Putamen (tissue), 1 donor: ENCODE results near the gene NFATC3.

Experiments used
- DNase-seq: peaks from one replicate; pipeline ENCODE4 v3.0.0-alpha.2; 2016; ENCODE audit warnings: low spot score

Gene NFATC3

GRCh38 chr16:68231384-68232136 lies 146.4 kb downstream of the NFATC3 start:
- no peak for DNase-seq

GRCh38 chr16:68232335-68232734 lies 147.2 kb downstream of the NFATC3 start:
- no peak for DNase-seq

DNA sequence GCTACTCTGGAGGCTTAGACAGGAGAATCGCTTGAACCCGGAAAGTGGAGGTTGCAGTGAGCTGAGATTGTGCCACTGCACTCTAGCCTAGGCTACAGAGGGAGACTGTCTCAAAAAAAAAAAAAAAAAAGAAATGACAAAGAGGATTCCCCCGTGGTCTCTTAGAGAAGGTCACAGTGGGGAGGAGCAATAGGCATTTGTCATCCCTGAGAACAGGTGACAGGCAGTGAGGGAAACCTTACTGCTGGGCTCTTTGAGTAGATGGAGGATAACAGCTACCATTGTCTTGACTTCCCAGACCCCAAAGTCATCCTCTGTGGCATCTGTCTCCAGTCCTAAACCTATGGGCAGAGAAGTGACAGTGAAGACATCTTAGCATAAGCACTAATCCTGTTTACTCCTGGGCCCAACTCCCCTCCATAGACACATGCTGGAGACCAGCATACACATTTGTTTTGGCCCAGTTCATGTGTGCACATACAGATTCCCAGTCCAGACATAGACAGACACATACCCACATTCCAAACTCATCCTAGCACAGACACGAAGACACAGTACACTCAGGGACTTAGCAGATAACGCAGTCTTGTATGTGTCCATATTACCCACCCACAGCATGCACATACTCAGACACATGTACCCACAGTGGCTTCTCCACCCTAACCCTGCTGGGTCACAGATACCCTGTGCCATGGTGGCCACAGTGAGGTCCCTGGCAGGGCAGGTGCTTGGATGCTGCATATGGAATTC lies 148.1 kb downstream of the NFATC3 start:
- DNase-seq = no peak

DNA sequence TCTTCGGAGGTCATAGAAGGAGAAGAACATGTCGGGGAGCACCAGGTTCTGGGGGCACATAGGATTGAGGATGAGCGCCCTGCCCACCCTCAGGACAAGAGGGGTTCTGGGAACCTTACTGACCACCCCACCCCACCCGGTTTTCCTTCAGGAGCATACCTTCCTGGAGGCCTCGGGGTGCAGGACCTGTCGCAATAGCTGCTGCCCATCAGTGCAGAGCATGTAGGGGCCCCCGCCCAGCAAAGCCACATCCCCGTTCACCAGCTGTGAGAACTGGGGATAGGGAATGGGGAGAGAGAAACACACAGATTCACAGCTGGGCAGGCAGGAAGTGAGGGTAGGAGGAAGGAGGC lies 148.6 kb downstream of the NFATC3 start:
- DNase-seq = no peak

DNA sequence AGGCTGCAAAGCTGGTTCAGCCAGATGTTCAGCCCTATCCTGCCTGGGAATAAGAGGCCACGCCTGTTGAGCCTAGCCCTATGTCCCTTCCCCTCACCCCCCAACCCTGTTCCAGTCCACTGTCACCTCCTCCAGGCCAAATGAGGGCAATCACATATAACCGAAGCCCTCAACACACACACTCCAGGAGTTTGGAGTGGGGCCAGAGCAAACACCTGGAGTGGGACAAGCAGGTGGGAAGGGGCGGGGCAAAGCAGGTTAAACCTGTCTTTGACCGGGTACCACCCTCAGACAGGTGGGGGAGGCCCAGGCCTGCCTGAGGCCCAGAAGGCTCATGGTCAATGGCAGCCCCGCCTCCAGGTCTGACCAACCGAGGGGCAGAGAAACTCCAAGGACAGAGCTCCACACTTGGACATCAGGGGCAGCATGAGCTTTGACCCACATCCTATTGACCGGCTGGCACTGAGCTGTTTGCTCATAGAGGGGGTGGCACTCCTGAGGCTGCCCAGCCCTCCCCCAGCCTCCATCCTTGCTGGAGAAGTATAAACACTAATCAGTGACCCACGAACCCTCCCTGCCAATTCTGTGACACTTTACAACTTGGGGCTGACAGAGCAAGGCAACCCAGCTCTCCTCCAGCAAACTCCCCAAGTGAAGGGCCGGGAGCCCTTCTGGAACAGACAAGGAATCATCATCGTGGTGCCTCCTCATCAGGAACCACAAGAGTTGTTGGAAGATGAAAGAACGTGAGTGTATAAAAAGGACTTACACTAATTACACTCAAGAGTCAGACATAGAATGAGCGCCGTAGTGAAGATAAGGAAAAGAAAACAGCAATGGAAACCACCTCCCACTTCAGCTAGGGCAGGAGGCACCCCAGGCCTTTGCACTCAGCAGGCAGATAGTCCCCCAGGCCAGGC lies 149.3 kb downstream of the NFATC3 start:
- no peak for DNase-seq

DNA sequence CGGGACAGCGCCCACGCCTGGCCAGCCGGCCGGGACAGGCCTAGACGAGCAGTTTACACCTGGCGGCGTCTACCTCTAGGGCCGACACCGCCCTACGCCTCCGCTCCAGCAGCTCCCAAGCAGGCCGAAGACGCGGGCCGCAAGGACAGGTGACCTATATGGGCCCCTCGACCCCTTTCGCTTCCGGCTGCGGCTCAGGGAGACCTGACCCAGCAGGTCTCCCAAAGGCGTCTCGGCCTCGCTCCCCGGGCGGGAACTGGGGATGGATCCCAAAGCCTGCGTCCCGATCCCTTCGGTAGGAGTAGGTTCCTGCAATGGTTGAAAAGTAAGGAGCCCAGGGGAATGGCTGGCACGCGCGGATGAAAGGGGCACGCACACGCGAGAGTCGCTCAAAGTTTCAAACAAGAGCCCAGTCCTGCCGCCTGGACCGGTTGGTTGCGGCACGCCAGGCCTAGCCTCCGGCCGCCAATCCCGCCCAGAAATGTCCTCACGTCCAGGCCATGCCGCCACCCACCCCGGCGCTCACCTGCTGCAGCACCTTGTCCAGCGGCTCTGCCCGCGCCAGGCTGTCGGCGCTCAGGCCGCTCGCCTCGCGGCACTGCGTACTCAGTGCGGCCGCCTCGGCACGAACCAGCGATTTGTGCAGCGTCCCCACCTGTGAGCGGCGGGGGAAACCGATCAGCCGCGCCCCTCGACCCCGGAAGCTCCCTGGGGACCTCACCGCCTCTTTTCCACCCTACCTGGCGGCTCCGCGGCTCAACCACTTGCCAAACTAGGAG lies 150.1 kb downstream of the NFATC3 start:
- no peak for DNase-seq

DNA sequence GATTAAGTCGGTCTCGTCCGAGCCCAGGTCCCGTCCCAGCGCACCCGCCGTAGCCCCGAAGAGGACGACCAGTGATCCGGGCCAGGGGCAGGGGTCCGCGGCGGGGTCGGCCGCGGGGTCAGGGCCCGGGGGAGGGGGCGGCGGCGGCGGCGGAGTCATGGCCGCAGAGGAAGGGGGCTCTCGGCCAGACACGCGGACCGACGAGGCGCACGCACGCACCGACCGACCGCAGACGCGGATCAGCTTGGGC lies 150.6 kb downstream of the NFATC3 start, which contains the start of gene ESRP2:
ESRP2 (minus strand) TSS at position 241 of the 250 bp plus-strand sequence; CDS start at position 159, 82 bp downstream.
- no peak for DNase-seq

DNA sequence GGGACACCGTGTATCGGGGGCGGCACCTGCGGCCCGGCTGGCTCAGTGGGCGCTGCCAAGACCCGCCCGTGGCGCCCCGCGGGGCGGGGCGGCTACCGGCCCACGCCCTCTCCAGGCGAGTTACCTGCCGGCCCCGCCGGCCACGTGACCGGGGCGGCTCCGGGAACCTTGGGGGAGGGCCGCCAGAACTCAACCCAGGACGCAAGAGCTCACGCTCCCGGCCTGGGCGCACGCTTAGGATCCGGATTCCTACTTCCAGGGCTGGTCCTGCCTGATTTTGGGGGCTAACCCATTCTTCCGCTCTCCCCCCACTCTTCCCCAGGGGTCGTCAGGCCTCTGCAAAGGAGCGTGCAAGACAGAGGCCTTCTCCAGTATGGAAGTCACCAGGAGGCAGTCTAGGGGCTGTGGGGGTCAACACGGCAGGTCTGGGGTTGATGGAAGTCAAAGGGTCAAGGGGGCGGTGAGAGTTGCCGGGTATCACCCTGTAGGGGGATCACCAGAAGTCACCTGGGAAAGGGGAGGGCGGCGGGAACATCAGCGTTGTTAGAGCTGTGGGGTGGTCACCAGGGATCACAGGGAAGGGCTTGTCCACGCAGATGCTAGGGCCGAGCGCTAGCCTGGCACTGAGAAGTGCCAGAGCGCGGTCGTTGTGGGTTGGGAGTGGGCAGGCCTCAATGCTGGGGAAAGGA lies 151.1 kb downstream of the NFATC3 start:
- no peak for DNase-seq

GRCh38 chr16:68236826-68237242 lies 151.7 kb downstream of the NFATC3 start:
- no peak for DNase-seq

DNA sequence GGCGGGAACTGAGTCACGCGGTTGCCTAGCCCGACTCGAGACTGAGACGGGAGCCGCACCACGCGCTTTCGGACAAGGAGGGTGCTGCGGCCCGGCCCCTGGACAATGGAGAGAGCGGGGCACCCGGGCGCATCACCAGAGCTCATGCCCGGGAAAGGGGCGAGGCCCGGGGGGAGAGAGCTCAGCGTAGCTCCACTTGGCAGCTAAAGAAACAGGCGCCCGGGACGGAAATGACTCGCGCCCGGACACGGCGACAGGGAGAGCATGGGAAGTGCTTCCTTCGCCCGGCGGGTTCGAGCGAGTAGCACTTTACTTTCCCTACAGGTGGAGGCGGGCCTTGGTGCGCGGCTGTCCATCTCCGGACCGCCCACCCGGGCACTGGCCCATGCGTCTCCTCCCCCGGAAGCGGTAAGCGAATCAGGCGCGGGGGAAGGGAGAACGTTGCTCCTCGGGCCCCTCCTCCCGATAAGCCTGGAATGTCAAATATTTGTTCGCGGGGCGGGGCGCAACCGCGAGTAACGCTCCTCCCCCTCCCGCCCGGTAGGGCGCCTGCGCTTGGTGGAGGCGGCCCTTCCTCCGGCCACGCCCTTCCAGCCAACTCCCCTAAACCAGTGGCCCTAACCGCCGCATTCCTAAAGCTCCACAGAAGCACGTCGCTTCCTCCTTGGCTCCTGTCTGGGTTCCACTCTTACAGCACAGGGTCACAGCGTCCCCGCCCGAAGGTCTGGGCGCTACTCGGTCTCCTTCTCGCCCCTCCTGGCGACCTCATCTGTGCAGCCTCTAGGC lies 152.3 kb downstream of the NFATC3 start:
- DNase-seq = peak; percentile 94

- no peak for DNase-seq
Measured at GRCh38 chr16:68238029-68238345, 152.8 kb downstream of the NFATC3 start.

DNA sequence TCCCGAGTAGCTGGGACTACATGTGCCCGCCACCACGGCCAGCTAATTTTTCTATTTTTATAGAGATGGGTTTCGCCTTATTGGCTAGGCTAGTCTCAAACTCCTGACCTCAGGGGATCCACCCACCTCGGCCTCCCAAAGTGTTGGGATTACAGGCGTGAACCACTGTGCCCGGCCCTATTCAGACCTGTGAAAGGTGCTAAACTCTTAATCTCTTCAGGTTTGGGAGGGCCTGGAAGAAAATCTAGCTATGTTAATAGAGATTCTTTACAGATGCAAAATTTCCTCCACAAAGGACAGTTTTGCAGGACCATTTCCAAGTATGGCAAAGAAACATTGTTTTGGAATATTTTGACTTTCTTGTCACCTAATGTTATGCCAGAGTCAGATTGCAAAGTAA lies 156.9 kb downstream of the NFATC3 start:
- no peak for DNase-seq

- DNase-seq = no peak
Measured at GRCh38 chr16:68242926-68243858, 158.0 kb downstream of the NFATC3 start.

DNA sequence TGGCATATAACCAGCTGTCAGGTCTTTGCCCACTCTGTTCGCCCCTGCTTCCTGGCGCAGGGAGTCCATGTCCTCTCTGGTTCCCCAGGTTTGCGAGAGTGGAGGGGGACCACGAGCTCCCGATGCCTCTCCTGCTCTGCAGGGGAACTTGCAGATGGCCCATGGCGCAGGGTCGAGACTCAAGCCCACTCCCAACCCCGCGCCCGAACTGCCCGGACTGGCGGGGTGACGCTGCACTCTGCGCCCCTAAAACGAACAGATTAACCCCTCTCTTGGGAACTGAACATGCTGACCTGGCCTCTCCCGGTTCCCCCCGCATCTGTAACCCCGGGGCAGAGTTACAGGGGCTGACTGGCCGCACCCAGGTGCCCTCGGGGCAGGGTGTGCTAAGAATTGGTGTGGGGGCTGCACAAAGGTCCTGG lies 159.3 kb downstream of the NFATC3 start:
- no peak for DNase-seq

DNA sequence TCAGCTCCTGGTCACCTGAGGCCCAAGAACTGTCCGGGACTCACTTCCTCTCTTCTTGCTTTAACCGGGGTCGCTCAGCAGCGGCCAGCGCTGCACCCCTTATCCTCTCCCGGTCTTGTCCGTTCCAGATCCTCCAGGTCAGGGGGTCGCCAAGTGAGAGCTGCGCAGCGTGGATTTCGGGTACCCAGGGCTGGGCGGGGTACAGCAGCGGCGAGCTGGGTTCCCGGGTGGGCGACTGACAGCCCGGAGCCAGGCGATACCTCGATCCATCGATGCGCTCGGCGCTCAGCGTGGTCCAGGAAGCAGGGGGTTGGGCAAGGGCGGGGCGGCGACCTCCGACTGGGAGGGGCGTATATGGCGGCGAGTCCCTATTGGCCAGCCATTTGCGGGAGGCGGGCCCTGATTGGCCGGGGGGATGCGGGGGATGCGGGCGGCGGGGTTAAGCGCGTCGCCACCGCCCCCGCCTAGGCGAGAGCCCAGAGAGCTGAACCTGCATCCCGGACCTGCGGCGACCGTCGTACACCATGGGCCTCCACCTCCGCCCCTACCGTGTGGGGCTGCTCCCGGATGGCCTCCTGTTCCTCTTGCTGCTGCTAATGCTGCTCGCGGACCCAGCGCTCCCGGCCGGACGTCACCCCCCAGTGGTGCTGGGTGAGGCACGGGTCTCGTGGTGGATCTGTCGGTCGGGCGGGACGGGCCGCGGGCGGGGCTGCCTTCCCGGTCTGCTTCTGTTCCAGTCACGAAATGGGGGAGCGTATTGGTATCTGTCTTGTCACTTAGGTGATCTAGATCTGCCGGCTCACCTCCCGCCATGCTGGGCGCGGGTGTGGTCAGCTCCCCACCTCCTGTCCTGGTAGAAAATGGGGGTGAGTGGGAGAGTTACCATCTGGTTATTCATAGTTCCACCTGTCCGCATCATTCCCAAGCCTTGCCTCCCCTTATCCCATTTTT lies 160.0 kb downstream of the NFATC3 start, which contains the start of gene PLA2G15:
PLA2G15 (plus strand) TSS at position 471 of the 951 bp plus-strand sequence; CDS start at position 525, 54 bp downstream.
- peak; percentile 93 for DNase-seq

GRCh38 chr16:68246121-68246520 lies 161.0 kb downstream of the NFATC3 start:
- no peak for DNase-seq

DNA sequence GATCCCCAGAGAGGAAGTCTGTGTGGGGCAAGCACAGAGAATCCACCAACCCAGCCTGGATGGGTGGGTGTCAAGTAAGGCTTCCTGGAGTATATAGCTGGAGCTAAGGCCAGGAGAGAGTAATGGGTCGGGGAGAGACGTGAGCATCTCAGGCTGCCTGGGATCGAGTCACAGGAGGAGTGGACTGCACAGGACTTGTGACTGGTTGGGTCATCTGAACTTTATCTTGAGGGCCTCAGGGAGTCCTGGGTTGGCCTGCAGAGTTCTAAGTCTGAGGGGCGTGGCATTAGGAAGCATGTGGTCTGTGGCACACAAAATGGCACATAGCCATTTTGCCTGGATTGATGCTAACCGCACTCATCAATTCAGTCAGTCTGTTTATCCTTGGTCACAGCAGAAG lies 161.5 kb downstream of the NFATC3 start:
- no peak for DNase-seq

- DNase-seq = no peak
Measured at GRCh38 chr16:68247400-68247799, 162.2 kb downstream of the NFATC3 start.
